Activated naive CD4-positive, alpha-beta T cell treated with anti-CD3 and anti-CD28 coated beads for 36 hours (primary cell): Measurements from ENCODE around the gene FARP2. TPM values are rescaled to one million over a fixed set of nuclear protein-coding genes. Genes with fewer than 3 reads are reported as not detected.

Experiments
- CTCF ChIA-PET: fragments of 350-600 bp; sonication (Branson Sonifier 250); formaldehyde crosslinking; loops from one replicate; lab custom pipeline; 2021; ENCODE audit warnings: antibody characterized with exemption; lab: Charles Lee
- DNase-seq: peaks from one replicate; pipeline ENCODE4 v3.0.0-alpha.2; 2020
- H3K27ac Mint-ChIP-seq: one replicate; pipeline ENCODE4 v1.8.0; 2021; ENCODE audit warnings: mild to moderate bottlenecking, mixed read lengths
- H3K27me3 Mint-ChIP-seq: one replicate; pipeline ENCODE4 v1.8.0; 2021; ENCODE audit warnings: low read depth, mixed read lengths
- H3K36me3 Mint-ChIP-seq: one replicate; pipeline ENCODE4 v1.8.0; 2021; ENCODE audit warnings: low read depth, mixed read lengths
- H3K4me1 Mint-ChIP-seq: one replicate; pipeline ENCODE4 v1.8.0; 2021; ENCODE audit warnings: low read depth, mixed read lengths
- H3K4me3 Mint-ChIP-seq: one replicate; pipeline ENCODE4 v1.8.0; 2021; ENCODE audit warnings: mild to moderate bottlenecking, moderate library complexity, mixed read lengths
- H3K9me3 Mint-ChIP-seq: one replicate; pipeline ENCODE4 v1.8.0; 2021; ENCODE audit warnings: mixed read lengths
- intact Hi-C: fragments of 100-400 bp; cut with micrococcal nuclease; formaldehyde crosslinking; loops from one replicate; pipeline ENCODE4 v1.15.1; 2023
- total RNA-seq, 2 experiments: library from RNA; stranded (reverse); gene quantifications; one replicate each; pipeline ENCODE4 v1.2.3, GENCODE V29; 2021

FARP2 gene
- total RNA-seq, 2 experiments from 2014 or later, result 19.5 to 19.6 TPM

GRCh38 chr2:241493092-241493491, 137.0 kb downstream of the FARP2 start:
- Mint-ChIP-seq H3K4me3 (no peak overlapping the region), H3K27ac (no peak overlapping the region), H3K4me1 (no peaks in the 10 kb centered on the region), H3K27me3 (no peaks in the 10 kb centered on the region), H3K36me3 (no peaks in the 10 kb centered on the region), H3K9me3 (no peaks in the 10 kb centered on the region)
- intact Hi-C loops, result no loop called here
- CTCF ChIA-PET, result no interaction called here
- DNase-seq, result no peak

- DNase-seq, result no peak
- no peaks in the 10 kb centered on the region for H3K4me1 Mint-ChIP-seq
- no peak overlapping the region for H3K4me3 Mint-ChIP-seq
- H3K36me3 Mint-ChIP-seq, result no peaks in the 10 kb centered on the region
- CTCF ChIA-PET, result interaction anchor here (0.6 kb wide), 1 partner anchor 136 kb away, joined by 3 read pairs; no protein-coding TSS in a partner anchor
- H3K9me3 Mint-ChIP-seq, result no peaks in the 10 kb centered on the region
- no peaks in the 10 kb centered on the region for H3K27me3 Mint-ChIP-seq
- H3K27ac Mint-ChIP-seq, result no peak overlapping the region
- intact Hi-C loops, result no loop called here
Observed at GRCh38 chr2:241494311-241494908, 138.3 kb downstream of the FARP2 start.

GRCh38 chr2:241495172-241496002, 139.3 kb downstream of the FARP2 start:
- H3K4me3 Mint-ChIP-seq, result no peak overlapping the region
- DNase-seq, result no peak
- H3K36me3 Mint-ChIP-seq, result no peaks in the 10 kb centered on the region
- H3K4me1 Mint-ChIP-seq, result no peaks in the 10 kb centered on the region
- no peaks in the 10 kb centered on the region for H3K9me3 Mint-ChIP-seq
- CTCF ChIA-PET, result no interaction called here
- H3K27ac Mint-ChIP-seq, result no peak overlapping the region
- intact Hi-C loops, result no loop called here
- no peaks in the 10 kb centered on the region for H3K27me3 Mint-ChIP-seq

- DNase-seq, result no peak
- Mint-ChIP-seq H3K36me3 (no peaks in the 10 kb centered on the region), H3K4me3 (no peak overlapping the region), H3K27ac (no peak overlapping the region), H3K9me3 (no peaks in the 10 kb centered on the region), H3K4me1 (no peaks in the 10 kb centered on the region), H3K27me3 (no peaks in the 10 kb centered on the region)
- CTCF ChIA-PET, result no interaction called here
- intact Hi-C loops, result no loop called here
Observed at GRCh38 chr2:241496003-241496707, 140.1 kb downstream of the FARP2 start.

- no peak for DNase-seq
- H3K4me3 Mint-ChIP-seq, result no peak overlapping the region
- H3K4me1 Mint-ChIP-seq, result no peaks in the 10 kb centered on the region
- H3K36me3 Mint-ChIP-seq, result no peaks in the 10 kb centered on the region
- CTCF ChIA-PET, result interaction anchor here (0.6 kb wide), 1 partner anchor 351 kb away, joined by 4 read pairs; no protein-coding TSS in a partner anchor
- H3K9me3 Mint-ChIP-seq, result no peaks in the 10 kb centered on the region
- H3K27me3 Mint-ChIP-seq, result no peaks in the 10 kb centered on the region
- H3K27ac Mint-ChIP-seq, result no peak overlapping the region
- intact Hi-C loops, result no loop called here
Observed at GRCh38 chr2:241496904-241497877, 141.1 kb downstream of the FARP2 start.

GRCh38 chr2:241498115-241499070, 142.3 kb downstream of the FARP2 start:
- no peak for DNase-seq
- no peak overlapping the region for H3K4me3 Mint-ChIP-seq
- H3K27ac Mint-ChIP-seq, result no peak overlapping the region
- no peaks in the 10 kb centered on the region for H3K4me1 Mint-ChIP-seq
- intact Hi-C loops, result no loop called here
- no peaks in the 10 kb centered on the region for H3K9me3 Mint-ChIP-seq
- H3K27me3 Mint-ChIP-seq, result no peaks in the 10 kb centered on the region
- CTCF ChIA-PET, result interaction anchor here (0.6 kb wide), 1 partner anchor 352 kb away, joined by 4 read pairs; no protein-coding TSS in a partner anchor
- H3K36me3 Mint-ChIP-seq, result no peaks in the 10 kb centered on the region

- intact Hi-C loops, result no loop called here
- no peaks in the 10 kb centered on the region for H3K36me3 Mint-ChIP-seq
- no peaks in the 10 kb centered on the region for H3K4me1 Mint-ChIP-seq
- no peak for DNase-seq
- H3K4me3 Mint-ChIP-seq, result no peak overlapping the region
- H3K9me3 Mint-ChIP-seq, result no peaks in the 10 kb centered on the region
- H3K27me3 Mint-ChIP-seq, result no peaks in the 10 kb centered on the region
- CTCF ChIA-PET, result interaction anchor here (1.1 kb wide), 1 partner anchor 648 kb away, joined by 3 read pairs; no protein-coding TSS in a partner anchor
- H3K27ac Mint-ChIP-seq, result no peak overlapping the region
Observed at GRCh38 chr2:241499146-241499965, 143.3 kb downstream of the FARP2 start.

GRCh38 chr2:241500016-241500415, 143.9 kb downstream of the FARP2 start:
- H3K4me1 Mint-ChIP-seq, result no peaks in the 10 kb centered on the region
- no peak for DNase-seq
- intact Hi-C loops, result no loop called here
- H3K27me3 Mint-ChIP-seq, result no peaks in the 10 kb centered on the region
- H3K4me3 Mint-ChIP-seq, result no peak overlapping the region
- CTCF ChIA-PET, result interaction anchor here (1.1 kb wide), 1 partner anchor 649 kb away, joined by 3 read pairs; no protein-coding TSS in a partner anchor
- H3K36me3 Mint-ChIP-seq, result no peaks in the 10 kb centered on the region
- no peak overlapping the region for H3K27ac Mint-ChIP-seq
- no peaks in the 10 kb centered on the region for H3K9me3 Mint-ChIP-seq

GRCh38 chr2:241500431-241500975, 144.4 kb downstream of the FARP2 start:
- Mint-ChIP-seq H3K27ac (no peak overlapping the region), H3K9me3 (no peaks in the 10 kb centered on the region), H3K4me3 (no peak overlapping the region), H3K27me3 (no peaks in the 10 kb centered on the region), H3K36me3 (no peaks in the 10 kb centered on the region), H3K4me1 (peaks cover 5% of the 10 kb centered on the region)
- intact Hi-C loops, result no loop called here
- CTCF ChIA-PET, result no interaction called here
- DNase-seq, result no peak

- Mint-ChIP-seq H3K4me1 (peaks cover 5% of the 10 kb centered on the region), H3K27me3 (no peaks in the 10 kb centered on the region), H3K4me3 (no peak overlapping the region), H3K27ac (no peak overlapping the region), H3K36me3 (no peaks in the 10 kb centered on the region), H3K9me3 (no peaks in the 10 kb centered on the region)
- no peak for DNase-seq
- intact Hi-C loops, result no loop called here
- CTCF ChIA-PET, result no interaction called here
Observed at GRCh38 chr2:241501099-241501541, 145.0 kb downstream of the FARP2 start.
